T-cell (primary cell): ENCODE results near the gene SPATA20. TPM values are rescaled to one million over a fixed set of nuclear protein-coding genes. Genes with fewer than 3 reads are reported as not detected.

Source experiments
- total RNA-seq, 35 experiments: library from RNA in 6 of 35; stranded (reverse) in 6 of 35; fragments of 120-200 nt in 1 of 35; gene quantifications; one replicate each; pipeline versions ENCODE4 v1.2.1 to v1.2.4 and lab custom pipeline; 2013 to 2026

Gene SPATA20
- total RNA-seq, 5 donors from 2014 or later (not counting 1 experiment from before 2014, with no cell fraction given): 8.9 to 25.7 (median 20.3) TPM

Other genes with a start within 250 kb of the SPATA20 start
- 10 to 100 TPM; 20.4 to 44.4 (median 40.8) TPM for gene XYLT2, start 201.0 kb upstream of the SPATA20 start, total RNA-seq
- gene MRPL27, start 174.0 kb upstream of the SPATA20 start, total RNA-seq: 10 to 100 TPM; 26.0 to 35.0 (median 31.2) TPM
- 1 to 10 TPM in 4 of 5 donors, under 1 TPM in 1; 0.75 to 2.1 (median 1.4) TPM for gene EME1, start 173.9 kb upstream of the SPATA20 start, total RNA-seq
- 10 to 100 TPM; 29.4 to 41.7 (median 33.1) TPM for gene LRRC59, start 149.7 kb upstream of the SPATA20 start, total RNA-seq
- 10 to 100 TPM; 17.7 to 26.4 (median 21.3) TPM for gene ACSF2, start 121.0 kb upstream of the SPATA20 start, total RNA-seq
- gene CHAD, start 78.3 kb upstream of the SPATA20 start, total RNA-seq: not detected
- 10 to 100 TPM; 61.2 to 80.9 (median 73.2) TPM for gene RSAD1, start 68.3 kb upstream of the SPATA20 start, total RNA-seq
- gene MYCBPAP, start 38.7 kb upstream of the SPATA20 start, total RNA-seq: 1 to 10 TPM in 4 of 5 donors, under 1 TPM in 1; 0.92 to 6.9 (median 4.7) TPM
- gene EPN3, start 14.4 kb upstream of the SPATA20 start, total RNA-seq: under 1 TPM in 2 of 5 donors, not detected in 3; 0.08 to 0.44 TPM
- gene CACNA1G, start 13.5 kb downstream of the SPATA20 start, total RNA-seq: not detected
- 1 to 10 TPM in 3 of 5 donors, under 1 TPM in 1, not detected in 1; 0.75 to 2.2 (median 1.5) TPM for gene ABCC3, start 87.7 kb downstream of the SPATA20 start, total RNA-seq
- 10 to 100 TPM; 30.3 to 37.6 (median 34.5) TPM for gene ANKRD40, start 160.7 kb downstream of the SPATA20 start, total RNA-seq
- 100 to 1,000 TPM; 126 to 273 (median 232) TPM for gene LUC7L3, start 172.4 kb downstream of the SPATA20 start, total RNA-seq
- gene ANKRD40CL, start 220.3 kb downstream of the SPATA20 start, total RNA-seq: not detected